Measurements from ENCODE around the gene ANXA8L1. TPM values are rescaled to one million over a fixed set of nuclear protein-coding genes. Genes with fewer than 3 reads are reported as not detected.
"Not testable (repeated sequence)": the region's sequence is repeated elsewhere in the genome, so short reads cannot be mapped to it uniquely, and the experiment has no call there.

The ANXA8L1 gene
- polyA plus RNA-seq, 1 of the 3 experiments (the other 2 are of a cell fraction) = 0.16 TPM

GRCh38 chr10:46329690-46330016 lies 45.9 kb upstream of the ANXA8L1 start (continued):
- no peak for TF ChIP-seq IRF3 (IDR thresholded peaks at IDR 0.05; ENCODE audit: low read depth, low read length)

- Histone ChIP-seq H4K20me1 (ENCODE audit: insufficient read depth) (no peaks in the 10 kb centered on the region), H3K36me3 (replicated peaks in 1 of 2; ENCODE audit: control insufficient read depth in 1 of 2, insufficient read depth in 2 of 2, low read length in 1 of 2) (no peaks in the 10 kb centered on the region), H3K9me2 (no peaks in the 10 kb centered on the region), H3K27ac (ENCODE audit: low read depth in 2 of 2, low read length in 1 of 2) (no peak overlapping the region), H3K9ac (no peak overlapping the region), H3K9me3 (no peaks in the 10 kb centered on the region), H3K79me2 (ENCODE audit: insufficient read depth) (no peaks in the 10 kb centered on the region), H3K4me3 (ENCODE audit: low read depth in 2 of 2, low read length in 1 of 2) (no peak overlapping the region), H3F3A (replicated peaks; ENCODE audit: insufficient read depth) (no peaks in the 10 kb centered on the region), H3K27me3 (ENCODE audit: insufficient read depth) (no peaks in the 10 kb centered on the region), H2AFZ (ENCODE audit: low read depth) (no peak overlapping the region), H3K4me2 (no peak overlapping the region), H3K4me1 (ENCODE audit: control insufficient read depth in 1 of 2, insufficient read depth in 2 of 2, low read depth in 1 of 2, low read length in 1 of 2) (no peaks in the 10 kb centered on the region)
- CTCF ChIA-PET = no interaction called here
- no peak for TF ChIP-seq TEAD4 (IDR thresholded peaks at IDR 0.05; ENCODE audit: borderline replicate concordance, insufficient read depth)
- no peak for TF ChIP-seq YY1 (IDR thresholded peaks at IDR 0.05; ENCODE audit: low read depth)
- TF ChIP-seq FOXM1 (IDR thresholded peaks at IDR 0.05; ENCODE audit: low read depth) = no peak
- no peak for TF ChIP-seq TAF1 (IDR thresholded peaks at IDR 0.05; ENCODE audit: borderline replicate concordance, low read depth, low read length)
- TF ChIP-seq FOSL2 (IDR thresholded peaks at IDR 0.05; ENCODE audit: borderline replicate concordance, low read depth) = no peak
- no peak for TF ChIP-seq ZBTB33 (IDR thresholded peaks at IDR 0.05; ENCODE audit: borderline replicate concordance, low read depth)
- TF ChIP-seq CTCF (IDR thresholded peaks at IDR 0.05) = no peak
- no peak for TF ChIP-seq TCF12 (IDR thresholded peaks at IDR 0.05)
- TF ChIP-seq EZH2phosphoT487 (IDR thresholded peaks at IDR 0.05; ENCODE audit: borderline replicate concordance, low read depth) = no peak
- no peak for TF ChIP-seq JUND (IDR thresholded peaks at IDR 0.05)
- TF ChIP-seq RCOR1 (IDR thresholded peaks at IDR 0.05; ENCODE audit: low read length) = no peak
- POLR2A ChIA-PET = no interaction called here
- WGBS (ENCODE audit: low lambda C conversion rate) = 47% methylated on average over 3 of the region's 3 CpGs
- no peak for DNase-seq
Measured at GRCh38 chr10:46330894-46331293, 44.7 kb upstream of the ANXA8L1 start.

- H3K27me3 ChIP-seq (ENCODE audit: insufficient read depth); H2AFZ ChIP-seq (ENCODE audit: low read depth); H3K36me3 ChIP-seq (replicated peaks in 1 of 2; ENCODE audit: control insufficient read depth in 1 of 2, insufficient read depth in 2 of 2, low read length in 1 of 2); H4K20me1 ChIP-seq (ENCODE audit: insufficient read depth); DNase-seq; H3K79me2 ChIP-seq (ENCODE audit: insufficient read depth); H3K9me2 ChIP-seq; H3K4me3 ChIP-seq (ENCODE audit: low read depth in 2 of 2, low read length in 1 of 2); CTCF ChIA-PET; POLR2A ChIA-PET; H3K27ac ChIP-seq (ENCODE audit: low read depth in 2 of 2, low read length in 1 of 2); H3K9ac ChIP-seq; H3F3A ChIP-seq (replicated peaks; ENCODE audit: insufficient read depth); H3K9me3 ChIP-seq; H3K4me2 ChIP-seq; H3K4me1 ChIP-seq (ENCODE audit: control insufficient read depth in 1 of 2, insufficient read depth in 2 of 2, low read depth in 1 of 2, low read length in 1 of 2): not testable (repeated sequence)
- 69% methylated on average over 4 of the region's 4 CpGs for WGBS (ENCODE audit: low lambda C conversion rate)
Measured at GRCh38 chr10:46365484-46365883, 10.1 kb upstream of the ANXA8L1 start.

GRCh38 chr10:46367209-46367608 lies 8.4 kb upstream of the ANXA8L1 start:
- H3K4me3 ChIP-seq (ENCODE audit: low read depth in 2 of 2, low read length in 1 of 2); H3F3A ChIP-seq (replicated peaks; ENCODE audit: insufficient read depth); H3K79me2 ChIP-seq (ENCODE audit: insufficient read depth); DNase-seq; POLR2A ChIA-PET; H3K4me2 ChIP-seq; H3K27me3 ChIP-seq (ENCODE audit: insufficient read depth); H3K9ac ChIP-seq; CTCF ChIA-PET; H3K27ac ChIP-seq (ENCODE audit: low read depth in 2 of 2, low read length in 1 of 2); H3K9me3 ChIP-seq; H3K9me2 ChIP-seq; H3K36me3 ChIP-seq (replicated peaks in 1 of 2; ENCODE audit: control insufficient read depth in 1 of 2, insufficient read depth in 2 of 2, low read length in 1 of 2); H4K20me1 ChIP-seq (ENCODE audit: insufficient read depth); H2AFZ ChIP-seq (ENCODE audit: low read depth); H3K4me1 ChIP-seq (ENCODE audit: control insufficient read depth in 1 of 2, insufficient read depth in 2 of 2, low read depth in 1 of 2, low read length in 1 of 2): not testable (repeated sequence)
- WGBS (ENCODE audit: low lambda C conversion rate) = 60% methylated on average over 1 of the region's 5 CpGs

GRCh38 chr10:46367666-46368240 lies 7.8 kb upstream of the ANXA8L1 start:
- 100% methylated on average over 3 of the region's 8 CpGs for WGBS (ENCODE audit: low lambda C conversion rate)
- CTCF ChIA-PET; H4K20me1 ChIP-seq (ENCODE audit: insufficient read depth): not testable (repeated sequence)

More at GRCh38 chr10:46367666-46368240, 7.8 kb upstream of the ANXA8L1 start:
- H3K27me3 ChIP-seq (ENCODE audit: insufficient read depth); H3K9me3 ChIP-seq; H3K4me1 ChIP-seq (ENCODE audit: control insufficient read depth in 1 of 2, insufficient read depth in 2 of 2, low read depth in 1 of 2, low read length in 1 of 2); H3K9ac ChIP-seq; H3K79me2 ChIP-seq (ENCODE audit: insufficient read depth); H2AFZ ChIP-seq (ENCODE audit: low read depth); H3K36me3 ChIP-seq (replicated peaks in 1 of 2; ENCODE audit: control insufficient read depth in 1 of 2, insufficient read depth in 2 of 2, low read length in 1 of 2); H3K9me2 ChIP-seq; H3K4me2 ChIP-seq; DNase-seq; H3K27ac ChIP-seq (ENCODE audit: low read depth in 2 of 2, low read length in 1 of 2); H3F3A ChIP-seq (replicated peaks; ENCODE audit: insufficient read depth); H3K4me3 ChIP-seq (ENCODE audit: low read depth in 2 of 2, low read length in 1 of 2); POLR2A ChIA-PET: not testable (repeated sequence)
